Measurements from ENCODE around the gene KAT6B.
"Not testable (repeated sequence)": the region's sequence is repeated elsewhere in the genome, so short reads cannot be mapped to it uniquely, and the experiment has no call there.

KAT6B gene

GRCh38 chr10:74859546-74859945 lies 33.1 kb downstream of the KAT6B start:
- DNase-seq (ENCODE audit: low read depth): no peak

GRCh38 chr10:74862625-74863024 lies 36.2 kb downstream of the KAT6B start:
- DNase-seq (ENCODE audit: low read depth): no peak

DNA sequence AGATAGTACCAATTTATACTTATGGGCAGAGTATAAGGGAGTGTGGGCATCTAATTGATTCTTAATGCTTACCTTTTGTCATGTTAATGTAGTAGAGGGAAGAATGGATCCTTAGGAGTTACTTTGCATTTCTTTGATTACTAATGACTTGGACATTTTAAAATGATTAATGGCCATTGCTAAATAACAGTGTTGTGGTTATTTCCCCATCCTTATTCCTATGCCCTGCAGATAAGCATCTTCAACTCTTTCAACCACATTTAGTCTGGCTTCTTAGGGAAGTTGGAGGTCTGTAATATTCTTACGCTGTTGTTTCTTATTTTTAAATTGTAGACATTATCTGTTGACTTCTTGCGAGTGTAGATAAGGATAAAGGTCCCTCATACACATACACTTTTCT lies 37.2 kb downstream of the KAT6B start:
- no peak for DNase-seq (ENCODE audit: low read depth)

DNA sequence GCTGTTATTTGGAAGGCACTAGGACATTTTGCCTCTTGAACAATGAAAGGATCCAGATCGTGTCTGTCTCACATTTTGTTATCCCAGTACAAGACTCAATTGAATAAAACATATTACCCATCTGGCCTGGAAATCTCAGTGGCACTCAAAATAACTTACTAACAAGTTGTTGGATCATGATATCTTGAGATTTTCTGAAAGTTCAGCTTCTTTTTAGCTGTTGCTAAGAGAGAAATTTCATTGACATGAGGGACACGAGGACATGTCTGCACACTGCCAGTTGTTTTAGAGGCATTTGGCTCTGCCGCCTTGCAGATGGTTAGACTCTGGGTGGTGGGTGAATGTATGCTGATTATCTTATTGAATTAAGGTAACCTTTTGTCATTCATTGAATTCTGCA lies 41.0 kb downstream of the KAT6B start:
- no peak for DNase-seq (ENCODE audit: low read depth)

DNA sequence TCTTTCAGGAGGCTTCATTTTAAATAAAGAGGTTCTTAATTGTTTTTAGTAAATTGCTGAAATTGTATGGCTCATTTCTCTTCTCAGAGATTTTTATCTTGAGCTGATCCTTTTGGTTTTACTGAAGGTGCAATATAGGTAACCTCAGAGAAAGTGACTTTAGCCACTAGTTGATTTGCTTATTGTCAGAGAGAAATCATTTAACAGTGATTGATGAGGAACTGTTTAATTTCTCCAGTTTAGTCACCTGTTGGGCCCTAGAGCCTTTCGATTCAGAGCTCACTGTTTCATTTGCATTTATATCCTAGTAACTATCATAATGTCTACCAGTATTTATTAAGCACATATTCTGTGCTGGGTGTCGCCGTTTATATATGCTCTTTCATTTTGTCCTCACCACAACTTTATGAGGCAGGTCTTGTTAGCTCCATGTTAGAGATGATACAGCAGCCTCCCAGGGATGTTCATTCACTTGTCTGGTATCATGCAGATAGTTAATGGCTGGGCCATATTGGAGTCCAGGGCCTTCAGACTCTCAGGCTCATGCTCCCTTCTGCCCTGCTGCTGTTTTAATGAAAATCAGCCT lies 42.1 kb downstream of the KAT6B start:
- DNase-seq (ENCODE audit: low read depth): no peak

GRCh38 chr10:74869635-74870034 lies 43.2 kb downstream of the KAT6B start:
- DNase-seq (ENCODE audit: low read depth): no peak

DNA sequence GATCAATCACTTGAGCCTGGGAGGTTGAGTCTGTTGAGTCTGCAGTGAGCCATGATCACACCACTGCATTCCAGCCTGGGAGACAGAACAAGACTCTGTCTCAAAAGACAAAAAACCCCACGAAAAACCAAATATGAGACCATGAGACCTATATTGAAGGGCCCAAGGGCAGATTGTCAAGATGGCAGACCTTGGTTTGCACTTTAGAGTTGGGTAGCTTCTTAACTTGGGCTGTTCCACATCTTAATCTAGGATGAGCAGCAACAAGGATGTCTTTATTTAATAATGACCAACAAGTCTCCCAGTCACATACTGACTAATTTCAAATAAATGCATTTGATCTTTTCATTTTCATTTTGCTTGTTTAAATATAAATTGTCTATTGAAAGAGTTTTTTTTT lies 43.8 kb downstream of the KAT6B start:
- DNase-seq (ENCODE audit: low read depth): no peak

DNA sequence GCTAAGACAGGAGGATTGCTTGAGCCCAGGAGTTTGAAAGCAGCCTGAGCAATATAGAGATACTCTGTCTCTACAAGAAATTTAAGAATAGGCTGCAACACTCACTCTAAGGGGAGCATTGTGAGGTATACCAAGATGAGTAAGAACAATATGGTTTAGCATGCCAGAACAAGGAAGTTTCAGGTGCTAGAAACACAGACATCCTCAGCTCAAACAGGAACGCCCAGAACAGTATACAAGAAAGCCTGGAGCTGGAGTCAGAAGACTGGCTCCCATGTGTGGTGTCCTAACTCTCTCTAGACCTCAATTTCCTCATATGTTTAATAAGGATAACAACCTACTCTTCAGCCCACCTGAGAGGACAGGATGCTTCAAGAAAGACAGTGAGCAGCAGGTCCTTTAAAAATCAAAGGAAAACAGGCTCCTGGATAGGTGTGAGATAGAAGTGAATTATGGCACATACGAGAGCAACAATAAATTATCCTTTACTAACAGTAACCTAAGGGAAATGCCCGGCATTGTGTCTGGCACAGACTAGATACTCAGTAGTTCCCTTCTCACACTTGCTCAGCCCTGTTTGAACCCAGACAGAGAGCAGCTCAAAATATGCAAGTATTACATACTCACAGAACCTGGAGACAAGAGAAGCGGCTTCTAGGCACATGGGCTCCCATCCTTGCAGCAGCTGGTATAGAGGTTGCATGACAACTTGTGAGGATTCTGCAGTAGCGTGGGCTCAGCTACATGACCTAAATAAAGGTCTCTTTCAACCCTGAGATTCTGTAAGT lies 45.4 kb downstream of the KAT6B start:
- no peak for DNase-seq (ENCODE audit: low read depth)

DNA sequence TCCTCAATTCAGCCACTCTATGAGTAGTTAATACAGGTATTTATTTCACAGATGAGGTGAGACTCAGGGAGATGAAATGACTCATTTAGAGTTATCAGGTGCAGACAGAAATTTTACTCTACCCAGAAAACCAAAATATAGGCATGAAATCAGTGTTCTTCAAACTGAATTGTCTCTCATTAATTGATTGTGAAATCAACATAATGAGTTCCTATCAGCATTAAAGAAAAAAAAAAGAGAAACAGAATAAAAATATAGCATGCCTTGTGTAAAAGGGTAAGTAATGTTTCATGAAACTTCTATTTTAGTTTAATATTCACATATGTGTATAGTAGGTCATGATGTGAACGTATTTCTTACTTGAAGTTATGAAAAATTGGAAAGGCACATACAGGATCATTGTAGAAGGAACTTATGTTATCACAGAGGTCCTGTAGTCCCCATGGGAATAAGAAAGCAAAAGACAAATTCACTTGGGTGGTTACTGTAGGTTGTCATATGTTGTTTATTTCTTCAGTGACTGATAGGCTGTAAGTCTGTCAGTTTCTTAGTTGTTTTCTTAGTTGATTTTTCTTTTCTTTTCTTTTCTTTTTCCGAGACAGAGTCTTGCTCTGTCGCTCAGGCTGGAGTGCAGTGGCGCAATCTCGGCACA lies 47.5 kb downstream of the KAT6B start:
- no peak for DNase-seq (ENCODE audit: low read depth)

DNA sequence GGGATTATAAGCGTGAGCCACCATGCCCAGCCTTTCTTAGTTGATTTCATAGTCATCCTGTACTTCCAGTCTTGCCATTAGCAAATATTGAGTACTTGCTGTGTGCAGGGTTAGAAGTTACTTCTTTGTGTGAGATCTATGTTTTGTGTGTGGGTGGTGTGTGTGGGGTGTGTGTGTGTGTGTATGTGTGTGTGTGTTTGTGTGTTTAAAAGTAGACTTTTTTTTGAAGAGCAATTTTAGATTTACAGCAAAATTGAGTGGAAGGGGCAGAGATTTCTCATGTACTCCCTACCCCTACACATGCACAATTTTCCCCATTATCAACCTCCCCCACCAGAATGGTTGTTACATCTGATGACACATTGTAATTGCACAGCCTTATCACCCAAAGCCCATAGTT lies 48.2 kb downstream of the KAT6B start:
- DNase-seq (ENCODE audit: low read depth): no peak

DNA sequence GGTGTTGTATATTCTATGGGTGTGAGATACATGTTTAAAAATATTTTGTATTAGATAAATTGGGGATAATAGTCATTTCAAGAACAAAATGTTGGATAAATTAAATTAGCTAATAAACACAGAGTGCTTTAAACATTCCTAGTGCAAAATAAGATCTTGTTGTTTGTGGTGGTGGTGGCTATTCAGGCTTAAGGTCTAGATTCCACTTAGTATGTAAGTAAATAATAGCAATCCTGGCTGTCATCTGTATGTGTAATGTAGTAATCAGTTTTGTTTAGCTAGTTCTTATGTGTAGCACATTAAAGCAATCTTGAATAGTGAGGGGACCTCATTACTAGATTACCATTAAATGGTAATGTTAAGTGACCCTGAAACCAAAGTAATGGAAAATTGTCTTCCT lies 48.7 kb downstream of the KAT6B start:
- DNase-seq (ENCODE audit: low read depth): no peak

- DNase-seq (ENCODE audit: low read depth): no peak
Observed at GRCh38 chr10:74875966-74876365, 49.6 kb downstream of the KAT6B start.

DNA sequence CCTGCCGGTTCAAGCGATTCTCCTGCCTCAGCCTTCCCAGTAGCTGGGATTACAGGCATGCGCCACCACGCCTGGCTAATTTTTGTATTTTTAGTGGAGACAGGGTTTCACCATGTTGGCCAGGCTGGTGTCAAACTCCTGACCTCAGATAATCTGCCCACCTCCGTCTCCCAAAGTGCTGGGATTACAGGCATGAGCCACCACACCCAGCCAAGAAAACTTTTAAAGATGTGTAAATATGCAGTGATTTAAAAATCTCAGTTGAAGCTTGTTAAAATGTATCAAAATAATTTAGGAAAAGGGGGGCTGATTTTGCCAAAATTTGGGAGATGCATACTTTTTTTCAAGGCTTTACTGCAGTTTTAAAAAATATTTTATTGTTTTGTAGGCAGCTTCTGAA lies 50.7 kb downstream of the KAT6B start:
- not testable (repeated sequence) for DNase-seq (ENCODE audit: low read depth)

- no peak for DNase-seq (ENCODE audit: low read depth)
Observed at GRCh38 chr10:74877898-74878297, 51.5 kb downstream of the KAT6B start.

GRCh38 chr10:74880041-74880440 lies 53.6 kb downstream of the KAT6B start:
- DNase-seq (ENCODE audit: low read depth): peak; percentile 45

GRCh38 chr10:74881253-74881884 lies 55.0 kb downstream of the KAT6B start:
- DNase-seq (ENCODE audit: low read depth): no peak

- DNase-seq (ENCODE audit: low read depth): no peak
Observed at GRCh38 chr10:74882427-74882826, 56.0 kb downstream of the KAT6B start.

DNA sequence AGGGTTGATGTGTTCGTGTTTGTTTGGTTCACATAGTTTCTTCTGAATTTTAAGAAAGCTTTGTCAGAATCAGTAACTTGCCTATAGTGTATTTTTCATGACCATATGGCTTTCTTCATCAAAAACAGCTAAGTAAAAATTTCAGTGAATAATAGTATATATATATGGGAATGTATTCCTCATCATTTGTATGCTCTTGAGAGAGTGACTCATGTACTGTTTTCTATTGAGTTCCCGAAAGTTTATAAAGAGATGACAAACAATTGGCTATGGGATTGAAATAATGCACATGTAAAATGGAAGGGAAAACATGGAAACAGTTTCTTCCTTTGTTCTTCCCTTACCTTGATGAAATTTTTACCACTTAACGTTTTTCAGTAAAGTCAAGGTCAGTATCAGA lies 56.4 kb downstream of the KAT6B start:
- no peak for DNase-seq (ENCODE audit: low read depth)

DNA sequence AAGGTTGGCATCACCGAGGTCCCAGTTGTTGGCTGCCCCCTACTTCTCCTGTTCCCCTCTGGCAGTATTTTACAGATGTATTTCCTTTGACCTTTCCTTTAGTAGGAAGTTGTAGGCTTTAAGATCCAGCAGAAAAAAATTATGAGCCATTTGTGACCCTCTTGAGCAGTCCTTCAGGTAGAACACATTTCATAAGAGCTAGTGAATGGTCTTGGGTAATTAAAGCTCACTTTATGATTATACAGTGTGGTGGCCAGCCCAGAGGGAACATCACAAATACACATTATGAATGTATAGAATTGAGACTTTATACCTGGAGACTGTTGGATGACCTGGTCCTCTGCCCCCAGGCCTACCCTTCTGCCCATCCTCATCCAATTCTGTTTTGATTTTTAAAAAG lies 57.0 kb downstream of the KAT6B start:
- DNase-seq (ENCODE audit: low read depth): no peak

- DNase-seq (ENCODE audit: low read depth): no peak
Observed at GRCh38 chr10:74887614-74888284, 61.3 kb downstream of the KAT6B start.

DNA sequence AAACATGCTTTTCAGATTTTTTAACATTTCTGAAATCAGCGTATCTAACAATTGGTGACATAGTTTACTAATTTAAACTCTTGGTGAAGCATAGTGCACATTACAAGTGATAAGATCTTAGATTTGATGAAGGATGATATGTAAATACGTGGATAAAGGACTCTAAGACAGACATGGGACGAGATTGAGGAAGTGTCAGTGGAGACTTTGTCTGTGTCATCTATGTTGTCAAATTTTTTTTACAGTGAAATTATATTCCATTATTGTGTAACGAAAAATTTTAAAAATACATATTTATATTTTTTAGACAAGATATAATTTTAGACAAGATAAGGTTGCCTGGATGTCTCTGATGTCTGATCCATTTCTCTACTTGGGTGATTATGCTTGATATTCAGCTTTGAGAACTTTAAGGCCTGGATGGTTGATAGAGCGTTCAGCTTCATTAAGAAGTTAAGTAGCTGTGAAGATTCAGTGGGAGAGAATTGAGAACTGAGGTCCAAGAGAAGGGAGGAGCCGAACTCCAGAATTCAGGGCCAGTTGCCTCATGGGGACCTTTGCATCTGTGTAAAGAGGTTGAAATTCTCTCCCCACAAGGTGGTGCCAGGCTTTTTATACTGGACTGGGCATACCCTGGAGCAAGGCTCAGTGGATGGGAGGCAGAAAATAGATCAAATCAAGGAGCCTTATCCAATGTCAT lies 62.7 kb downstream of the KAT6B start:
- no peak for DNase-seq (ENCODE audit: low read depth)

DNA sequence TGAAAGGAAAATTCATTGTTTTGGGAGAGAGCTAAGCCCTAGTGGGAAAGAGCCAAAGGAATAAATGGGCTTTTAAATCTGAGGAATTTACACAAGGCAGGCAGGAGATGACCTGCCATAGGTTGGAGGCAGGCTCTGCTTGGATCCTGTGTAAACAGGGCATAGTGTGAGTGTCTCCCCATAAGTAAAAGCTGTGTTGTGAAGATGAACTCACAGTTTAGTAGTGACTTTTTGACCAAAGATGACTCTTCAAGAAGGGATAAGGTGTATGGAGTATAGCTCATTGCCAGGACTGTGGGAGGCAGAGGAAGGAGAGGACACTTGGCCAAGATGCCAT lies 63.2 kb downstream of the KAT6B start:
- no peak for DNase-seq (ENCODE audit: low read depth)
